Activated T-helper 1 cell treated with anti-CD3 and anti-CD28 coated beads, Interleukin-12 subunit alpha, Interleukin-12 subunit beta, Interleukin-2, Interleukin-4 antibody, amounts not matched to agents 30 ng/mL and 10 ng/mL and 1 ng/mL, durations not matched to agents 14 hours and 24 hours and 36 hours (primary cell): ENCODE data around the gene WIPF2. TPM values are rescaled to one million over a fixed set of nuclear protein-coding genes. Genes with fewer than 3 reads are reported as not detected.

Experiments used
- DNase-seq: peaks from one replicate; pipeline ENCODE4 v3.0.0; 2021; ENCODE audit warnings: low spot score
- H3K27ac Mint-ChIP-seq: one replicate; pipeline ENCODE4 v1.8.0; 2021; ENCODE audit warnings: mild to moderate bottlenecking, mixed read lengths
- H3K27me3 Mint-ChIP-seq: one replicate; pipeline ENCODE4 v1.8.0; 2022; ENCODE audit warnings: mild to moderate bottlenecking, moderate library complexity, mixed read lengths; ENCODE audit not compliant: insufficient read depth
- H3K36me3 Mint-ChIP-seq: one replicate; pipeline ENCODE4 v1.8.0; 2021; ENCODE audit warnings: low read depth, mixed read lengths
- H3K4me1 Mint-ChIP-seq: one replicate; pipeline ENCODE4 v1.8.0; 2021; ENCODE audit warnings: low read depth, mixed read lengths
- H3K4me3 Mint-ChIP-seq: one replicate; pipeline ENCODE4 v1.8.0; 2021; ENCODE audit warnings: mild to moderate bottlenecking, moderate library complexity, mixed read lengths
- H3K9me3 Mint-ChIP-seq: one replicate; pipeline ENCODE4 v1.8.0; 2021; ENCODE audit warnings: mixed read lengths
- intact Hi-C: fragments of 100-400 bp; cut with micrococcal nuclease; formaldehyde crosslinking; loops from one replicate; pipeline ENCODE4 v1.15.1; 2024
- total RNA-seq: library from RNA; stranded (reverse); gene quantifications from 2 replicates; pipeline ENCODE4 v1.2.3, GENCODE V29; 2022

The WIPF2 gene
- total RNA-seq, 1 donor from 2014 or later = 25.8 TPM

- Mint-ChIP-seq H3K36me3 (no peaks in the 10 kb centered on the region), H3K9me3 (no peaks in the 10 kb centered on the region), H3K27me3 (no peaks in the 10 kb centered on the region), H3K27ac (no peak overlapping the region), H3K4me3 (no peak overlapping the region), H3K4me1 (peaks cover 18% of the 10 kb centered on the region)
- DNase-seq = no peak
- intact Hi-C loops = no loop called here
Observed at GRCh38 chr17:40309949-40310510, 90.9 kb downstream of the WIPF2 start.

GRCh38 chr17:40310882-40311391 lies 91.8 kb downstream of the WIPF2 start:
- Mint-ChIP-seq H3K36me3 (no peaks in the 10 kb centered on the region), H3K4me1 (peaks cover 26% of the 10 kb centered on the region), H3K4me3 (no peak overlapping the region), H3K27me3 (no peaks in the 10 kb centered on the region), H3K27ac (no peak overlapping the region), H3K9me3 (no peaks in the 10 kb centered on the region)
- DNase-seq = no peak
- intact Hi-C loops = no loop called here

- no peak for DNase-seq
- intact Hi-C loops = no loop called here
- H3K27me3 Mint-ChIP-seq = no peaks in the 10 kb centered on the region
- H3K9me3 Mint-ChIP-seq = no peaks in the 10 kb centered on the region
- no peaks in the 10 kb centered on the region for H3K36me3 Mint-ChIP-seq
- no peak overlapping the region for H3K27ac Mint-ChIP-seq
- peaks cover 32% of the 10 kb centered on the region for H3K4me1 Mint-ChIP-seq
- no peak overlapping the region for H3K4me3 Mint-ChIP-seq
Observed at GRCh38 chr17:40311575-40311974, 92.5 kb downstream of the WIPF2 start.

- DNase-seq = no peak
- intact Hi-C loops = no loop called here
- Mint-ChIP-seq H3K36me3 (no peaks in the 10 kb centered on the region), H3K27me3 (peaks cover under 1% of the 10 kb centered on the region), H3K27ac (no peak overlapping the region), H3K4me3 (no peak overlapping the region), H3K4me1 (peaks cover 35% of the 10 kb centered on the region), H3K9me3 (no peaks in the 10 kb centered on the region)
Observed at GRCh38 chr17:40312131-40312731, 93.1 kb downstream of the WIPF2 start.

GRCh38 chr17:40312893-40313667 lies 94.0 kb downstream of the WIPF2 start:
- Mint-ChIP-seq H3K9me3 (no peaks in the 10 kb centered on the region), H3K36me3 (no peaks in the 10 kb centered on the region), H3K27ac (no peak overlapping the region), H3K4me3 (no peak overlapping the region), H3K4me1 (peaks cover 43% of the 10 kb centered on the region), H3K27me3 (peaks cover 3% of the 10 kb centered on the region)
- no peak for DNase-seq
- intact Hi-C loops = no loop called here

- Mint-ChIP-seq H3K36me3 (no peaks in the 10 kb centered on the region), H3K4me3 (no peak overlapping the region), H3K27ac (peak overlapping the region; percentile 4), H3K27me3 (peaks cover 3% of the 10 kb centered on the region), H3K4me1 (peaks cover 49% of the 10 kb centered on the region), H3K9me3 (no peaks in the 10 kb centered on the region)
- DNase-seq = no peak
- intact Hi-C loops = no loop called here
Observed at GRCh38 chr17:40313668-40314583, 94.8 kb downstream of the WIPF2 start.

GRCh38 chr17:40314584-40314956 lies 95.5 kb downstream of the WIPF2 start:
- intact Hi-C loops = no loop called here
- peaks cover 3% of the 10 kb centered on the region for H3K27me3 Mint-ChIP-seq

GRCh38 chr17:40315206-40315605 lies 96.1 kb downstream of the WIPF2 start:
- intact Hi-C loops = loop anchor here (5.0 kb wide), 2 partner anchors 42 to 112 kb away; no protein-coding TSS in a partner anchor
- no peak overlapping the region for H3K27ac Mint-ChIP-seq
- H3K27me3 Mint-ChIP-seq = peaks cover 3% of the 10 kb centered on the region
- H3K4me3 Mint-ChIP-seq = no peak overlapping the region
- no peaks in the 10 kb centered on the region for H3K36me3 Mint-ChIP-seq
- H3K9me3 Mint-ChIP-seq = no peaks in the 10 kb centered on the region
- peaks cover 62% of the 10 kb centered on the region for H3K4me1 Mint-ChIP-seq
- DNase-seq = no peak

More at GRCh38 chr17:40314584-40314956, 95.5 kb downstream of the WIPF2 start:
- DNase-seq = no peak
- Mint-ChIP-seq H3K27ac (peak overlapping the region; percentile 4), H3K4me3 (no peak overlapping the region), H3K9me3 (no peaks in the 10 kb centered on the region), H3K4me1 (peaks cover 56% of the 10 kb centered on the region), H3K36me3 (no peaks in the 10 kb centered on the region)

GRCh38 chr17:40315678-40316570 lies 96.8 kb downstream of the WIPF2 start:
- DNase-seq = no peak
- Mint-ChIP-seq H3K4me3 (no peak overlapping the region), H3K27me3 (peaks cover 3% of the 10 kb centered on the region), H3K9me3 (no peaks in the 10 kb centered on the region), H3K27ac (peak overlapping the region; percentile 61), H3K4me1 (peaks cover 69% of the 10 kb centered on the region), H3K36me3 (no peaks in the 10 kb centered on the region)
- intact Hi-C loops = loop anchor here (5.0 kb wide), 2 partner anchors 41 to 111 kb away; no protein-coding TSS in a partner anchor

GRCh38 chr17:40316571-40317344 lies 97.7 kb downstream of the WIPF2 start:
- intact Hi-C loops = loop anchor here (5.0 kb wide), 2 partner anchors 41 to 111 kb away; no protein-coding TSS in a partner anchor
- H3K27ac Mint-ChIP-seq = peak overlapping the region; percentile 88
- no peaks in the 10 kb centered on the region for H3K9me3 Mint-ChIP-seq
- no peak overlapping the region for H3K4me3 Mint-ChIP-seq
- no peak for DNase-seq
- H3K36me3 Mint-ChIP-seq = no peaks in the 10 kb centered on the region
- H3K4me1 Mint-ChIP-seq = peaks cover 77% of the 10 kb centered on the region
- peaks cover 3% of the 10 kb centered on the region for H3K27me3 Mint-ChIP-seq

- peak overlapping the region; percentile 95 for H3K4me3 Mint-ChIP-seq
- peaks cover 3% of the 10 kb centered on the region for H3K27me3 Mint-ChIP-seq
- peak; percentile 22 for DNase-seq
- peak overlapping the region; percentile 88 for H3K27ac Mint-ChIP-seq
- no peaks in the 10 kb centered on the region for H3K36me3 Mint-ChIP-seq
- intact Hi-C loops = loop anchor here (5.0 kb wide), 2 partner anchors 40 to 110 kb away; no protein-coding TSS in a partner anchor
- H3K9me3 Mint-ChIP-seq = no peaks in the 10 kb centered on the region
- H3K4me1 Mint-ChIP-seq = peaks cover 84% of the 10 kb centered on the region
Observed at GRCh38 chr17:40317345-40317873, 98.3 kb downstream of the WIPF2 start.
